Cardiac muscle cell (in vitro differentiated cells and primary cell): ENCODE results near the gene OCRL. TPM values are rescaled to one million over a fixed set of nuclear protein-coding genes. Genes with fewer than 3 reads are reported as not detected.

Experiments
- DNase-seq, 2 donors: peaks; one replicate each; pipeline versions ENCODE4 v3.0.0 to v3.0.0-alpha.2; 2010 to 2017; ENCODE audit warnings: low read depth in 1 of 2, low spot score in 1 of 2
- H3K27ac ChIP-seq: fragments of 200-600 bp; sonication (generic); 2 replicates; pipeline ENCODE4 v1.5.1; 2016
- H3K27me3 ChIP-seq: fragments of 200-600 bp; sonication (generic); 2 replicates; pipeline ENCODE4 v1.6.0; 2016; ENCODE audit warnings: control low read depth
- H3K36me3 ChIP-seq: fragments of 200-600 bp; sonication (generic); 2 replicates; pipeline ENCODE4 v1.5.1; 2016; ENCODE audit warnings: control low read depth
- H3K4me1 ChIP-seq: fragments of 200-600 bp; sonication (generic); 2 replicates; pipeline ENCODE4 v1.8.1; 2017; ENCODE audit warnings: low read depth, mild to moderate bottlenecking, mixed run types
- H3K4me3 ChIP-seq: fragments of 200-600 bp; sonication (generic); 2 replicates; pipeline ENCODE4 v1.5.1; 2016; ENCODE audit warnings: mild to moderate bottlenecking
- H3K9me3 ChIP-seq: fragments of 200-600 bp; sonication (generic); 2 replicates; pipeline ENCODE4 v1.5.1; 2017; ENCODE audit warnings: low read depth, mild to moderate bottlenecking, control low read depth
- polyA plus RNA-seq: library from polyadenylated mRNA; unstranded; fragments of >200 nt; fragmentation: Nextera tagmentation; extraction: Ambion mirVana; gene quantifications from 2 replicates; pipeline ENCODE4 v1.2.1, GENCODE V29; 2016
- total RNA-seq: library from RNA; depleted of rRNA; stranded (reverse); fragments of >200 nt; gene quantifications from 2 replicates; pipeline ENCODE4 v1.2.3, GENCODE V29; 2016
- TF ChIP-seq, protein P1 (sequence below): IDR thresholded peaks from 2 replicates; pipeline ENCODE4 v1.5.1; 2012; ENCODE audit warnings: low read depth, mild to moderate bottlenecking, low read length

OCRL gene
- total and polyA plus RNA-seq, 2 experiments from 2014 or later, result 6.3 to 15.3 TPM

GRCh38 chrX:129577473-129577872 lies 37.4 kb downstream of the OCRL start:
- Histone ChIP-seq H3K27ac (no peak overlapping the region), H3K4me3 (no peak overlapping the region), H3K36me3 (peaks cover 7% of the 10 kb centered on the region), H3K9me3 (no peaks in the 10 kb centered on the region), H3K27me3 (no peaks in the 10 kb centered on the region), H3K4me1 (no peaks in the 10 kb centered on the region)
- TF ChIP-seq, protein P1, sequence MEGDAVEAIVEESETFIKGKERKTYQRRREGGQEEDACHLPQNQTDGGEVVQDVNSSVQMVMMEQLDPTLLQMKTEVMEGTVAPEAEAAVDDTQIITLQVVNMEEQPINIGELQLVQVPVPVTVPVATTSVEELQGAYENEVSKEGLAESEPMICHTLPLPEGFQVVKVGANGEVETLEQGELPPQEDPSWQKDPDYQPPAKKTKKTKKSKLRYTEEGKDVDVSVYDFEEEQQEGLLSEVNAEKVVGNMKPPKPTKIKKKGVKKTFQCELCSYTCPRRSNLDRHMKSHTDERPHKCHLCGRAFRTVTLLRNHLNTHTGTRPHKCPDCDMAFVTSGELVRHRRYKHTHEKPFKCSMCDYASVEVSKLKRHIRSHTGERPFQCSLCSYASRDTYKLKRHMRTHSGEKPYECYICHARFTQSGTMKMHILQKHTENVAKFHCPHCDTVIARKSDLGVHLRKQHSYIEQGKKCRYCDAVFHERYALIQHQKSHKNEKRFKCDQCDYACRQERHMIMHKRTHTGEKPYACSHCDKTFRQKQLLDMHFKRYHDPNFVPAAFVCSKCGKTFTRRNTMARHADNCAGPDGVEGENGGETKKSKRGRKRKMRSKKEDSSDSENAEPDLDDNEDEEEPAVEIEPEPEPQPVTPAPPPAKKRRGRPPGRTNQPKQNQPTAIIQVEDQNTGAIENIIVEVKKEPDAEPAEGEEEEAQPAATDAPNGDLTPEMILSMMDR, result no peak
- DNase-seq, result peak in 1 of 2 donors; percentile 85

DNA sequence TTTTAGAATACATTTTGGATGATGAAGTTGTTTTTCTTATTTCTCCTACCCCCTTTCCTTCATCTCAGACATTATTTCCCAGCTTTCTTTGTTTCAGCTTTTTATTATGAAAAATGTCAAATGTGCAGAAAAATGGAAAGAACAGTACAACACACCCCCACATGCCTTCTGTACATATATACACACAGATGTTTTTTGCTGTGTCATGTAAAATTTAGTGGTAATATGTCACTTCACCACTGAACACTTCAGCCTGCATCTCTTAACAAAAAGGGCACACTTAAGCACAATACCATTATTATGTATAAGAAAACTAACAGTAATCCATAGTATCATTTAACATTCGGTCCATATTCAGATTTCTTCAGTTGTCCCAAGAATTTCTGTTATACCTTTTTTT lies 37.8 kb downstream of the OCRL start:
- no peaks in the 10 kb centered on the region for H3K4me1 ChIP-seq
- no peaks in the 10 kb centered on the region for H3K9me3 ChIP-seq
- no peak overlapping the region for H3K27ac ChIP-seq
- H3K36me3 ChIP-seq, result peaks cover 7% of the 10 kb centered on the region
- TF ChIP-seq, protein P1, result no peak
- no peak overlapping the region for H3K4me3 ChIP-seq
- no peaks in the 10 kb centered on the region for H3K27me3 ChIP-seq
- no peak for DNase-seq

- DNase-seq, result no peak
- H3K9me3 ChIP-seq, result no peaks in the 10 kb centered on the region
- H3K4me1 ChIP-seq, result peaks cover 13% of the 10 kb centered on the region
- no peak overlapping the region for H3K27ac ChIP-seq
- H3K27me3 ChIP-seq, result no peaks in the 10 kb centered on the region
- no peak overlapping the region for H3K4me3 ChIP-seq
- H3K36me3 ChIP-seq, result peaks cover 4% of the 10 kb centered on the region
- TF ChIP-seq, protein P1, result no peak
These were observed 41.8 kb downstream of the OCRL start for GRCh38 chrX:129581904-129582303.

DNA sequence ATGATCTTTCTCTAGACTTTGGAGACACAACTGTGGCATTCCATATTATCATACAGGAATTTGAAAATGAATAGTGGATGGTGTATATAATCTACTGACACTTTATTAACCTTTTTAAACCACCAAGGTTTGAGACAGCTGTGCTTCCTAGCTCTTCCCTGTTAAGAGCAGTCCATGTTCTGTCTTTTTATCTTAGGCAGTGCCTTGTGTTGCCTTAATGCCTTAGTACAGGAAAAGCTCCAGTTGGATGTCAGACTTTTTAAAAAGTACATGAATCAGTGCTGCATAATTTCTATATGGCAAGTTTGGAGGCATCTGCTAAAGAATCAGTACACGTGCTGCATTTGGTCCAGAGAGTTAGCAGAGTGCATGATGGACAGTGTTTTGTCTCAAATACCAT lies 45.1 kb downstream of the OCRL start:
- no peaks in the 10 kb centered on the region for H3K27me3 ChIP-seq
- TF ChIP-seq, protein P1, result no peak
- DNase-seq, result no peak
- H3K9me3 ChIP-seq, result no peaks in the 10 kb centered on the region
- H3K27ac ChIP-seq, result peak overlapping the region; percentile 48
- peaks cover 8% of the 10 kb centered on the region for H3K36me3 ChIP-seq
- peaks cover 13% of the 10 kb centered on the region for H3K4me1 ChIP-seq
- no peak overlapping the region for H3K4me3 ChIP-seq

- TF ChIP-seq, protein P1, result no peak
These were observed 45.6 kb downstream of the OCRL start for GRCh38 chrX:129585691-129586090.

DNA sequence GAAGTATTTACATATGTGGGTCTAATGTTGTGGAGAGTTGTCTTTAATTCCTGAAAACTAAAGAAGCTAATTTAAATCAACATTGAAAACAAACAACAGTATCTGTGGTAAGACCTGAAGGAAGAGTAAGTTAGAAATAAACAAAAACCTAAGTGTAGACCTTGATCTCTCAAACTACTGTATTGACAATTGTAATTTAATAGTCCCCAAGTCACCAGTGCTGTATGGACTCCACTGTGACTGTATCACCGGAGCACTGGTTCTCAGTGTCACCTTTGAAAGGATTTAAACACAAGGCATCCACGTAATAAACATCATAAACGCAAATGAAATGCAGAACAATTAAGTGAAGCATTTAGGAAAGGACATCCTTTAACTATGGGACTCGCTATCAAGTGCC lies 46.4 kb downstream of the OCRL start:
- TF ChIP-seq, protein P1, result no peak
- no peaks in the 10 kb centered on the region for H3K9me3 ChIP-seq
- H3K27ac ChIP-seq, result peak overlapping the region; percentile 10
- peaks cover 8% of the 10 kb centered on the region for H3K36me3 ChIP-seq
- no peak for DNase-seq
- no peak overlapping the region for H3K4me3 ChIP-seq
- peaks cover 13% of the 10 kb centered on the region for H3K4me1 ChIP-seq
- no peaks in the 10 kb centered on the region for H3K27me3 ChIP-seq

More at GRCh38 chrX:129585691-129586090, 45.6 kb downstream of the OCRL start:
- Histone ChIP-seq H3K27me3 (no peaks in the 10 kb centered on the region), H3K4me1 (peaks cover 13% of the 10 kb centered on the region), H3K27ac (peak overlapping the region; percentile 48), H3K4me3 (no peak overlapping the region), H3K36me3 (peaks cover 8% of the 10 kb centered on the region), H3K9me3 (no peaks in the 10 kb centered on the region)
- peak; percentile 19 to 50 for DNase-seq
